NCI-H2196 (cell line): ENCODE data around the gene SPATA31C2.
"Not testable (repeated sequence)": the region's sequence is repeated elsewhere in the genome, so short reads cannot be mapped to it uniquely, and the experiment has no call there.

Experiments used
- DNase-seq: peaks from one replicate; lab custom pipeline; 2025; ENCODE audit not compliant: unreplicated experiment; lab: John Stamatoyannopoulos, UW

SPATA31C2 gene

DNA sequence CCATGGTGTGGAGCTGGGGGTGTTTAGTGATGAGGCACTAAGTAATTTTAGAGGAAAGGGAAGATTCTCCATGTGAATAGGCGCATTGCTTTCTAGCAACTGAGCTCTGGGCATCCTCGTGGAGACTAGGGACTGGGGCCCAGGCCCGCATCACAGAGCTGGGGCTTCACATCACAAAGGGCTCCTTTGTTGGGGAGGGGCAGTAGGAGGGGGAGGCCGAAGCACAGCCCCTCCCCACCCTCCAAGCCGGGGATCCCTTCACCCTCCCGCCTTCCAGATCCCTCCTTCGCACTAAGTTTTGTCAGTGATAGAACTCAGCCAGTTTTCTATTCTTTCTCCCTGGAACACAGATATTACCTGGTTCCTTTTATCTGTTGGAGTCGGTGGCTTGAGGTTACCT is at the start of gene SPATA31C2:
Gene SPATA31C2 (minus strand): TSS at position 101 of the 400 bp plus-strand sequence. CDS start 29 bp downstream, at position 72.
- not testable (repeated sequence) for DNase-seq

DNA sequence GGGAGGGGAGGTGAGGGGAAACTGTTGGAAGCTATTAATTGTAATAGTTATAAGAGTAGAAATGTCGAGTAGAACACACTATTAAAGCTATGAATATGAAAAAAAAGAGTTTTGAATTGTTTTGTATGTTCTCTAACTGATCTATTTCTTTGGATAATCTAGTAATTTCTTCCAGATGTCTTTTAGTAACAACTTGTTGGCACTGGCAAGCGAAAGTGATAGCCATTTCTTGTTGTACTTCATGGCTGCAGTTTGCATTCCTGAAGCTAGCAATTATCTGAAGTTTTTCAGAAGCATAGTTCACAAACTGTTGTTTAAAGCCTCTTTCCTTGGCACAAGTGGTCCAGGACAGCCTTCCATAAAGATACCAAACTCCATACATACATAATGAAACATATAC is 49.4 kb upstream of the SPATA31C2 start:
- no peak for DNase-seq

- DNase-seq, result no peak
Measured at GRCh38 chr9:88186495-88187110, 48.3 kb upstream of the SPATA31C2 start.

DNA sequence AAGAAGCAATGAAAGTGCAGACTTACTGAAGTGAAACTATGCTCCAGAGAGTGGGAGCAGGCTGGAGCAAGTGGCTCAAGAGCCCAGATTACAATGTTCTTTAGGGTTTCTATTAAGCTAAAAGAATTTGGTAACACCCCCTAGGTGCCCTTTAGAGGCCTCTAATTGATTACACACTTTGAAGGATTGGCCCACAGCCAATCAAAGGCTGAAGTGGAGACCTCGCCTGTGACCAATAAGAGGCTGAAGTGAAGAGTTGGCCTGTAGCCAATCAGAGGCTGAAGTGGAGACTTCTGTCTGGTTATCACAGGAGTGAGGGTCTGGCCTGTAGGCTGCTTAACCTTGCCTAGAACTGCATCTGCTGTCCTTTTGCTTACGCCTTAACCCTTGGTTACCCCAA is 46.7 kb upstream of the SPATA31C2 start:
- no peak for DNase-seq

DNA sequence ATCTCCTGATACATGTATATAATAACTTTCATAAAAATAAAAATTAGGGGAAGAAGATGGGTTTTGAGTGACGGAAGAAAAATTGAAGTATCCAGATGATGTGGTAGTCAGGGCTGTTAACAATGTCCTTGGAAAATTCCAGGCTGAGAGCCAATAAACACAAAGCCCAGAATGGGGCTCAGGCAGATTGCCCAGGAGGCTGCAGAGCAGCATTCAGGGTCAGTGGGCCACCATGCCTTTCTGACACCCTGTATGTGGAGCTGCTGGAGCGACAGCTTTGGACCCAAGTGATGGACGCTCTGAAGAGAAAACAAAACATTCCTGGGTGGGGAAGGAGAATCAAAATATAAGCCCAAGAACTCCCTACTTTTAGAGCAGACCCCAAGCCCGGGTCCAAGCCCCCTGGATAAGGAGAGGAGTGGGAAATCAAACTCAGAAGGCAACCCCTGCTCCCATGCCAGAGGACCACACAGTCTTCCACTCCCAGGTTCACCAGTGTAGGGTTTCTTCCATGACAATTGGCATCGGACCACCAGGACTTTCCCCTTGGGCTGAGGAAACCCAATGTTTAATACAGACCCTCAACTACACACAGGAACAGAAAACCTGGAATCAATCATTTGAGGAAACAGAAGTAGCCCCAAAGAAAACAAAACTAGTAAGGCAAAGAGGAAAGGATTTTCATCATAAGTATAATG is 45.7 kb upstream of the SPATA31C2 start:
- no peak for DNase-seq

GRCh38 chr9:88182501-88182900 is 44.2 kb upstream of the SPATA31C2 start:
- DNase-seq, result no peak

DNA sequence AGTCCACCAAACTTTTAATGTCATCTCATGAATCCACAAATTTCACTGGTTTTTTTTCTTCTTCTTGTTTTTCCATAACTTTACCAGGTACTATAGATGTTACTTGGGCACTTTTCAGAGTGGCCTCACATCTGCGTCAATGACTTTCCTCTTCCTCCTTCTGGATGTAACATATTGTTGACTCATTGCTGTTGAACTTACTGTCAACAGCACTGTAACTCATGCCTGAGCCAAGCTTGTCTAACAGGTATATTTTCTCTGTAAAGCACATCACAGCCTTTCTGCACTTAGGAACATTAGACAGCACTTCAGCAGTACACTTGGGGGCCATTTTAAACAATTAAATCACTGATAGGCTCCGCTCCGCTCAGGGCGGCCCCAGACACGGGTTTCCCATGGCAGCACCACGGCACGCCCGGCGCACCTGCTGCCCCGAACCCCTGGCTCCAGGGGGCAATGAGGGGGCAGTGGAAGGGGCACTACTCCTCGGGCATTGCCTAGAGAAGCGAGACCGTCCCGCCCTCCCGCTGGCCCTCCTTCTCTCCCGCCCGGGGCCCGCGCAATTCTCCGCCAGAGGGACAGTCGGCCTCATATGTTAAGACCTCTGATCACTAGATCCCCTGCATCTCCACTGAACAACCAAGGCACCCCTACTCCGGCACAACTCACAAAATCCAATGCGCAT is 41.9 kb upstream of the SPATA31C2 start:
- no peak for DNase-seq

DNA sequence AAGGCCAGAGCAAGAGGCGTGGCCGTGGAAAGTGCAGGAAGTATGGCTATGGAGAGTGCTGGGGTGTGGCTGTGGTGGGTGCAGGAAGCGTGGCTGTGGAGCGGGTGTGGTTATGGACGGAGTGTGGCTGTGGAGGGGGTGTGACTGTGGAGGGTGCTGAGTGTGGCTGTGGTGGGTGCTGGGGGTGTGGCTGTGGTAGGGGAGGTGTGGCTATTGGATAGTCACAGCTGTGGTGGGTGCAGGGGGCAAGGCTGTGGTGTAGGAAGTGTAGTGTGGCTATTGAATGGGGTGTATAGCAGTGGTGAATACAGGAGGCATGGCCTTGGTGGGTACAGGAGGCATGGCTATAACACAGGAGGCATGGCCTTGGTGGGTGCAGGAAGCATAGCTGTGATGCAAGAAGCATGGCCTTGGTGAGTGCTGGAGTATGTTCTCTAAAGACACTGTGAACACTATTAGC is 40.8 kb upstream of the SPATA31C2 start:
- no peak for DNase-seq

DNA sequence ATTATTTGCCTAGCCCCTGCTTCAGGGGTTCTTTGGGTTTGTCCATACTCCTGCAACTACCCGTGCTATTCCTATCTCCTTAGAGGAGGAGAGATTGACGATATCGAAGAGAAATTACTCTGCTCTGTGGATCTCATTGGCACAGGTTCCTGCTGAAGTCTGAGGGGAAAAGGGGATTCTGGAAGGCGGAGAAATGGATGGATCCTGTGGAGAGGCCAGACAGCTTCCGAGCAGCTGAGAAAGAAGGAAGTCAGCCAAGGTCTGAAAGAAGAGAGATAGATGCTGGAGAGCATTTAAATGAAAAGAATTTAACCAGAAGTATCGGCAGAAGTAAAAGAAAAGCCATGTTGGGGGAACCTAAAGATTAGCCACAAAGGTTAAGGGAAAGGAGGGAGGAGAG is 40.4 kb upstream of the SPATA31C2 start:
- DNase-seq, result no peak

- no peak for DNase-seq
Measured at GRCh38 chr9:88177371-88177770, 39.1 kb upstream of the SPATA31C2 start.

GRCh38 chr9:88174324-88174723 is 36.0 kb upstream of the SPATA31C2 start:
- no peak for DNase-seq

DNA sequence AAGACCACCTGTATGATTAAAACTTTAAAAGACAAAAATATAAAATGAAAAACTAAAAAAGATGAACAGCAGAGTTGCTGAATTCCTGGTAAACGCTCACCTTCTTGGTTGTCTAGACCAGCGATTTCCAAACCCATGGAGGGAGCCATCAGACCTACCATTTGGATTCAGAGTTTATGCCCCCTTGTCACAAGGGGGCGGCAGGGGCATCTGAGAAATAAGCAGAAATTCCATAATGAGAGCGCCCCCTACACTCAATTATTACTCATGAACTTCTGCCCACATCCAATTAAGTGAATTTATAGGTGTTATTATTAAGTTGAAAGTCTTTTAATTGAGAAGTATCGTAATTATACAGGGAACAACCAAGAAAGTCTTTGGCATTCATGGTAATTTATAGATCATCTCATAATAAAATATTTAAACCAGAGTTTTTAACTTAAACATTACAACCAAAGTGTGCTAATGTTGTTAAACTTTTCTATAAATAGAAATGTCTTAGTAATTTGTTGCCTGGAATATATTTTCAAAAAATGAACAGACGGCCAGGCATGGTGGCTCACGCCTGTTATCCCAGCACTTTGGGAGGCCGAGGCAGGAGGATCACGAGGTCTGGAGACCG is 35.2 kb upstream of the SPATA31C2 start:
- DNase-seq, result no peak

DNA sequence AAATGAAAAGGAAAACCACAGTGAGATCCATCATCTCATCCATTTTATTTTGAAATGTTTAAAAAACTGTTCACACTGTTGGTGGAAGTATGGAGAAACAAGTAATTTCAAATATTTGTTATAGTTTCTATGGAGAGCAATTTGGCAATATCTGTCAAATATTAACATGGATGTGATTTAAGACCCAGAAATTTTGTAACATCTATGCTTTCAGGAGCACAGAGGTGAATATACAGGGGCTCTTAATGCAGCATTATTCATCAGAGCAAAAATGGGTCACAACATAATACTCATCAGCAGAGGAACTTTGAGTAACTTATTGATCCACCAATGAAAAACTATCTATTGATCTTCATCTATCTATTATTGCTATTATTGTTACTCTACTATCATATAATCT is 31.4 kb upstream of the SPATA31C2 start:
- DNase-seq, result no peak

DNA sequence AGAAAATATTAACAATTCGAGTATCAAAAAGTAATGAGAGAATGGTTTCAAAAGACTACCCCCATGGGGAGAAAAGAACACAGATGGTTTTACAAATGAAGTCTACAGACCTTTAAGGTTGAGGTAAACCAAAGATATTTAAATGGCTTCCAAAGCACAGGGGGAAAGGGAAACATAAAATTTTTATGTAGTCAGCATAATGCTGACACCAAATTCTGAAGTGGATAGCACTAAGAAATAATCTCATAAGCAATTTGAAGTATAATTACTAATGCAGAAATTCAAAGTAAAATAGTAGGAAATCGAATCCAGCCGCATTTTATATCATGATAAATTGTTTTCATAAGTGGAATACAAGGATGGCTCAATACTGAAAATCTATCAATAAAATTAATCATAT is 30.3 kb upstream of the SPATA31C2 start:
- DNase-seq, result no peak

DNA sequence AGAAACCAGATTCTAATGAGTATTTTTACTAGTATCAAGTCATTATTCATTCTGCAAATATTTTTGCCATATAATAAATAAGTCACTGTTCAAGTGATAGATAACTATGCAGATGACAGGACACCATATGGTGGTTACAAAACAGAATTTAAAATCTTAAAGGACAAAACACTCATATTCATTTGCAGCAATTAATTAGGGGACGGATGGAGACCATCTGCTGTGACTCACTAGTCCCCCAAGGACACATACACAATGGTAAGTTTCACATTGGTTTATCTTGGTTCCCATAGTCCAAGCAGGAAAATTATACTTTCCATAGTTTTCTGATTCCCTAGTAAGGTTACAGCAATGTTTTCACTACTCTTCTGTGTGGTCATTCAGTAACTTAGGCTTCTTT is 28.4 kb upstream of the SPATA31C2 start:
- no peak for DNase-seq

DNA sequence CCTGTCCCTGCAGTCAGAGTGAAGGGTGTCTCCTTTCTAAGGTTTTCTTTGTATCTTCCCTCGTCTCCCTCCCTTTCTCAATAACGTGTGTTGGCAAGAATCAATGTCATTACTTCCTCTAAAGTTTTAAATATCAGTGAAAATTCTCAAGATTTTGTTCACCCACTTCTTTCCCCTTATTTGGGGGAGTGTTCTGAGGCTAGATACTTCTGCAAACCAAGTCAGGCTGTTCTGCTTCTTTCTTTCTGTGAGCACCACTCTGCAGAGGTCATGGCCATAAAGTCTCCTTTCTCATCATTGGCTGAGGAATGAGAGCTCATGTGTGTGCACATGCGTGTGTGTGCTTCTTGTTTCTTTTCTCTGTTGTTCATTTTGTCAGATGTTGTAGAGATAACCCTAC is 26.6 kb upstream of the SPATA31C2 start:
- DNase-seq, result no peak

DNA sequence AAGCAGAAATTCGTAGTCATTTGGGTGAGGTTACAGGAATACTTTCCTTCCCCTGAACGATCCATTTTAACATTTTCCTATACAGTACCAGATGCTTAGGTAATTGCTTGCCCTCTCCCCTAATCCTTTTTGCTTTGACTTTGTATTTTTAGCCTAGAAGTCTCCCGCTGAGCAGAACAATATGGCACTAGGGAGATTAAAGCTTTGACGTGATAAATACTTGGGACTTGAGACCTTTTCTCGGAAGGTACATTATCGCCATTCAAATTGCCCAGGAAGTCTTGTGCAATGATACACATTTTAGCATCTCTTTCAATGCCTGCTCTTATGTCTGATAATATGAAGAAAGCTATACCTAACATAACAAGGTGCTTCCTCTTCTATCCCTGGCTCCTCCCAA is 22.9 kb upstream of the SPATA31C2 start:
- DNase-seq, result no peak

DNA sequence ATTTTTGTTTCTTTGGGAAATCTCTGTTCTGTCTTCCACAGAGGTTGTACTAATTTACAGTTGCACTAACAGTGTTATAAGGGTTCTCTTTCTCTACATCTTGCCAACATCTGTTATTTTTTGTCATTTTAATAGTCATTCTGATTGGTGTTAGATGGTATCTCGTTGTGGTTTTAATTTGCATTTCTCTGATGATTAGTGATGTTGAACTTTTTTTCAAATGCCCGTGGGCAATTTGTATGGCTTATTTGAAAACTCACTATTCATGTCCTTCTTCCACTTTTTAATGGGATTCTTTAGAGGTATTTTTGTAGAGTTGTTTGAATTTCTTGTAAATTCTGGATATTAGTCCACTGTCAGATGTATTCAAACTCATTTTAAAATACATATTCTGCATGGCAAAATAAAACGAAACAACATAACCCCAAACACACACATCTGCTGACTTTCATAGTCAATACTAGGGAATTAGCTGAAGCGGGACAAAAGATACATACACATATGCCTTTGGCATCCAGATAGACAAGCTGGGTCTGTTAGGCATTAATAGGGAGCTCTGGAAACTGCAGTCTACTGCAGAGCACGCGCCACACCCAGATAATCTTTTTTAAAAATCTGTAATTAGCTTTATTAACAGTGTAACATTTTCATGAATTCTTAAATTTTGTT is 5.8 kb upstream of the SPATA31C2 start:
- no peak for DNase-seq

DNA sequence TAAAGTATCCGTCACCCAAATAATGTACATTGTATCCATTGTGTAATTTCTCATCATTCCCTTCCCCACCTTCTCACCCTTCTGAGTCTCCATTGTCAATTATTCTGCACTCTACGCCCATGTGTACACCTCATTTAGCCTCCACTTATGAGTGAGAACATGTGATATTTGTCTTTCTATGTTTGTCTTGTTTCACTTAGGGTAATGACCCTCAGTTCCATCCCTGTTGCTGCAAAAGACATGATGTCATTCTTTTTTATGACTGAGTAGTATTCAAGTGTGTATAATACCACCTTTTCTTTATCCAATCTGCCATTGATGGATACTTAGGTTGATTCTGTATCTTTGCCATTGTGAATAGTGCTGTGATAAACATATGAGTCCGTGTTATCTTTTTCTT is 4.9 kb upstream of the SPATA31C2 start:
- DNase-seq, result no peak

GRCh38 chr9:88133552-88133951 is 4.7 kb downstream of the SPATA31C2 start:
- not testable (repeated sequence) for DNase-seq

GRCh38 chr9:88129556-88129955 is 8.7 kb downstream of the SPATA31C2 start:
- not testable (repeated sequence) for DNase-seq
